Measurements from ENCODE around the gene CPSF4.

The CPSF4 gene

DNA sequence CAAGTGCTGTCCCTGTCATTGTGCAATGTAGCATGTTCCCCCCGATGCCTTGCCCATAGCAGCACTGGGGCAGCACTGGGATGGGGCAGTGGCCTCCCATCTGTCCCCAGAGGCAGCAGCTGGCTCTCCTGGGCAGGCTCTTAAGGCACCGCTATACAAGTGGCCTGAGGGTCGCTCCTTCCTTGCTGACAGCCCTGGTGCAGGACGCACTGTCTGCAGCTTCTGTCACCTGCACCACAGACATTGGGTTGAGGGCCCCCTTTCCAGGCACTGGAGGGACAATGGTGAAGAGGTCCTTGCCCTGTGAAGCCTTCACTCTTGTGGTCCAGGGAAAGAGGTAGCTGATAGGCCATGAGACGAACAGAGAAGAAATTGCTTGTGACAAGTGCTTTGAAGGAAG, 10.6 kb downstream of the CPSF4 start:
- H3K4me3 ChIP-seq (ENCODE audit: low read length): no peak overlapping the region
- TF ChIP-seq ZNF274 (IDR thresholded peaks at IDR 0.05; ENCODE audit: low read depth, low read length): no peak

DNA sequence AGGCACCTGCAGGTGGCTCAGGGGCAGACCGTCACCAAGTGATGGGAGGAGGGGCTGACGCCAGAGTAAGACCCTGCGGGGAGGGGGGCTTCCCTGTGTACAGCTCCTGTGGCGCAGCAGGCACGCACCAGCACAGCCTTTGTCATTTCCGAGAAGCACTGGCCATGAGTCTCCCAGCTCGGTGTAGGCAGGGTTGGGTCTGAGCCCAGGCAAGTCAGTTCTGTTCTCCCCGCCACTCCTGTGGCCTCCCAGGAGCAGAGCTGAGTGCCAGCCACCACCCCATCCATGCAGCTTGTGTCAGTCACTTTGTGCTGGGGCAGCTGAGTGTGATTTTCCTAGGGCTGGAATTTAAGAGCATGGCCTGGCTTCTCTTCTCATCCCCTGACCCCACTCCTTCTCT, 13.2 kb downstream of the CPSF4 start:
- H3K4me3 ChIP-seq (ENCODE audit: low read length): no peak overlapping the region
- no peak for TF ChIP-seq ZNF274 (IDR thresholded peaks at IDR 0.05; ENCODE audit: low read depth, low read length)

DNA sequence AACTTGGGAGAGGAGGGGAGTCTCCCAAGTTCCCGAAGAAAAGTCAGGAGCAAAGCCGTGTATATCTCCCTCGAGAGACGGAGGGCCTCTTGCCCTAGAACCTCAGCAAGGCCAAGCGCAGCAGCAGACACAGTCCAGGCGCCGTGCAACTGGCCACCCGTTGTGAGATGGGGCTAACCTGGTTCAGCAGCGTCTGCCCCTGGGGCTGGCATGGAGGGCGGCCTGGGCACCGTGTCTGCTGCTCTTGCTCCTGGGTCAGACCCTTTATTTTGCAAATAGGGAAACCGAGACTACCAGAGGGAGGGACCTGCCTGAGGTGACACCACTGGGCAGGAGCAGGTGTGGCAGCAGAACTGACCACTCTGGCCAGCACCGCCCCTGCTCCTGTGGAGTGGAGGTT, 13.8 kb downstream of the CPSF4 start:
- no peak for TF ChIP-seq ZNF274 (IDR thresholded peaks at IDR 0.05; ENCODE audit: low read depth, low read length)

DNA sequence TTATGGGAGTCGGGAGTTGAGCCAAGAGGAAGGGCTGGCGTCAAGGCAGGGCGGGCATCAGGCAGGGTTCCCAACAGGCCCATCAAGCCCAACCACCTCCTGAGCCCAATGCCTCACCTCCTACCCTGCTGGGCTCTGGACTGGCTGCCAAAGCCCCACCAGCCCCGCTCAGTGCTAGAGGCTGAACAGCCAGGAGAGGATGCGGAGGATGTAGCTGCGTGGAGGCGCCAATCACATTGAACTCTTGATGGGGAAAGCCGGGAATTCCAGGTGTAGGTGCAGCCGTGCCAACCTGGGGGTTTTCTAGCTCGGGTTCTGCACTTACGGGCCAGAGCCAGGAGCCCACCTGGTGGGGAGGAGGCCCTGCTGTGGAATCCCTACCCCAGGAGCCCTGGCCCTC, 14.4 kb downstream of the CPSF4 start:
- no peak overlapping the region for H3K4me3 ChIP-seq (ENCODE audit: low read length)
- no peak for TF ChIP-seq ZNF274 (IDR thresholded peaks at IDR 0.05; ENCODE audit: low read depth, low read length)

More for the DNA sequence above, 13.8 kb downstream of the CPSF4 start:
- no peak overlapping the region for H3K4me3 ChIP-seq (ENCODE audit: low read length)

DNA sequence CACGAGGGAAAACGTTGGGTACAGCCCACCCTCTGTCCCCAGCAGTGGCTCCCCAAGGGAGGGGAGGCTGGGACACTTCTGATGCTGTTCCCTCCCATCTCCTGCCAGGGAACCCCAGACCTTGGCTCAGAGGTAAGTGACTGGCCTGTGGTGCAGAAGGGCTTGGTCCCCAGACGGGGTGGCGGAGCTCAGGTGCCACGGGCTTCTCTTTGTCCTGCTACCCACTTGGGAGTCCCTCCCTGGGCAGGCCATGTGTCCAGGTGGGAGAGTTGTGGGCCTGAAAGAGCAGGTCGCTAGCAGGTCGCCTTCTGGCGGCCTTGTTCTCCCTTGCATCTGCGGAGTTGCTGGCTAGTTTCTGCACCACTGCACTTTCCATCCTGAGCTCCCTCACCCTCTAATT, 17.1 kb downstream of the CPSF4 start:
- no peak for TF ChIP-seq ZNF274 (IDR thresholded peaks at IDR 0.05; ENCODE audit: low read depth, low read length)
- H3K4me3 ChIP-seq (ENCODE audit: low read length): no peak overlapping the region

DNA sequence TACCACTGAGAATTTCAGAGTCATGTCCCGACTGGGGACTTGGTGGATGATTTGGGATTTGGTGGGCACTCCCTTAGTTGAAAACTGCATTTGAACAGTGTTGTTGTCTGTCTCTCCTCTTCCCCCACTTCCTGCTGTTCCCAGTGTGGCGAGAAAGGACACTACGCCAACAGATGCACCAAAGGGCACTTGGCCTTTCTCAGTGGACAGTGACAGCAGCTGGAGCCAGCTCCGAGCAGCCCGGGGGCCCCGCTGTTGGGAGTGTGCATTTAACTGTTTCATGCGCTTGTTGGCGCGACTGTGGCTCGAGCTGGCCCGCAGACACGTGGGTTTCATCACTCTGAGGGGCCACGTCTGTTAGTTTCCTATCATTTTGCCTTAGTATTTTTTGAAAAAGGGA, 17.5 kb downstream of the CPSF4 start:
- H3K4me3 ChIP-seq (ENCODE audit: low read length): no peak overlapping the region
- TF ChIP-seq ZNF274 (IDR thresholded peaks at IDR 0.05; ENCODE audit: low read depth, low read length): no peak

DNA sequence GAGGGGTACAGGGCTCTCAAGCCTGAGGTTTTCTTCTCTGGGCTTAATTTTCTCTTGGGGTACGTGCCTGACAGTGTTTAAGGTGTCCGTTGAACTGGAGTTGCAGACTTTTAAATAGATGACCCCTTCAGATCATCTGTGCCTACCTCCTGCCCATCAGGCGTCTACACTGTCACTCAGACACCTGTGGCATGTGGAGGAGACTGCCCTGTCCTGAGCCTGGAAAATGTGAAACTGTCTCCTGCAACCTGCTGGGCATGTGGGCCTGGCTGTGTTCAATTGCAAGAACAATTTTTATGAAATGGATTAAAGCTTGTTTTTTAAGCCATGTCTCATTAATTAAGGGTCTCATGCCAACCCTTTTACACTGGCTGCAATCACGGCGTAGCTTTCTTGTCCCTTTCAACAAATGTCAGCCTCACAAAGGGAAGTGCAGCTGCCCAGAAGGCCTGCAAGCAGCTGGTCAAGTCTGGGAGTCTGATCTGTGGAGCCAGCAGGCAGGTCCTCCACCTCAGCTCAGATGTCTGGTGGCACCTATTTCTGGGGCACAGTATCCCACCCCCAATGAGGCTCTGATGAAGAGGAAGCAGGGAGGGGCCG, 18.4 kb downstream of the CPSF4 start:
- no peak for TF ChIP-seq ZNF274 (IDR thresholded peaks at IDR 0.05; ENCODE audit: low read depth, low read length)
- no peak overlapping the region for H3K4me3 ChIP-seq (ENCODE audit: low read length)

DNA sequence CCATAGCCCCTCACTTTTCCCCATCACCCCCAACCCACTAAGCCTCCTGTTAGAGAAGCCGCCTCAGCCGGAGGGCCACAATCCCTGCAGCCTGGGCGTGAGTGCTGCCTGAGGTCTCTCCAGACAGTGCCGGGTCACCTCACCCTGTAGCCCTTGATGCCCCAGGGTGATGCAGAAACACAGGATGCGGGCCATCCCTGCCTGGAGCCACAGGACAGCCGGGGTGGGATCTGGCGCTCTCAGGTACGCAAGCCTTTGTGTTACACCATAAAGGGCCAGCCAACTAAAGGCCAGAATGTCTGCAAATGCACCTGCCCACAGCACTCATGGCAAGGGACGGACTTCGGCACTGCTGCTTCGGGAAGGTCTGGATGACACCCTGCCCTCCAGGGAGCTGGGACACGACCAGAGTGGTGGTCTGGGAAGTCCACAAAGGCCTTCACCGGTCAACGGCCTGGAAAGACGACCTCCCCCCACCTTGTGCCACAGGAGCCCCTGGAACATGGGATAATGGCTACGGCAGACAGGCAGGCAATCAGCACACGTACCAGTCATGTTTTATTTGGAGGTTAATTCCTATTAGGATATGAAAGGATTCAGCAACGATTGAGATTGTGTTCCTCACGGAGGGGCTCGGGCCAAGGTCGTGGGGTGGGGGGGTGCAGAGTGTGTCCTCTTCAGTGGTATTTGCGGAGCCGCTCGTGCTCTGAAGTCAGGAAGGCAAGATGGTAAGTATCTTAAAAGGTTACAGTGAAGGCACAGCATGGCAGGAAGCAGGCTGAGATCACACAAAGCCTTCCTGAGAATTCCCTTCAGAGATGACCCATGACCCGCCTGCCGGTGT, 19.1 kb downstream of the CPSF4 start:
- no peak overlapping the region for H3K4me3 ChIP-seq (ENCODE audit: low read length)
- TF ChIP-seq ZNF274 (IDR thresholded peaks at IDR 0.05; ENCODE audit: low read depth, low read length): no peak

DNA sequence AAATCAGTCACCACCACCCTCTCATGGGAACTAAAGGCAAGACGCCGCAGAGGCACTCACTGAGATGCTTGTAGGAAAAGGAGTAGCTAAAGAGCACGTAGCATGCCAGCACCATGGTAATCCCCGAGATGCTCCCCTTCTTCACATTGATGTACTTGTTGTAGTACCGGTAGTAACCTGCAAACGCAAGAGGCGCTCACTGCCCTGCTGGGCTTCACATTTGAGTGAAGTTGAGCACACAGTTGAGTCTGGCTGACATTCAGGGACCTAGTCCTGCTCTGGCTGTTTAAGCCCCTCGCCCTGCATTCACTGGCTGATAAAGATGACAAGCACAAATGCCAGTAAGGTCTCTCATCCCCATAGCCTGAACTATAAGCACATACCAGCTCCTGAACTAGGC, 20.3 kb downstream of the CPSF4 start:
- no peak for TF ChIP-seq ZNF274 (IDR thresholded peaks at IDR 0.05; ENCODE audit: low read depth, low read length)
- H3K4me3 ChIP-seq (ENCODE audit: low read length): no peak overlapping the region

DNA sequence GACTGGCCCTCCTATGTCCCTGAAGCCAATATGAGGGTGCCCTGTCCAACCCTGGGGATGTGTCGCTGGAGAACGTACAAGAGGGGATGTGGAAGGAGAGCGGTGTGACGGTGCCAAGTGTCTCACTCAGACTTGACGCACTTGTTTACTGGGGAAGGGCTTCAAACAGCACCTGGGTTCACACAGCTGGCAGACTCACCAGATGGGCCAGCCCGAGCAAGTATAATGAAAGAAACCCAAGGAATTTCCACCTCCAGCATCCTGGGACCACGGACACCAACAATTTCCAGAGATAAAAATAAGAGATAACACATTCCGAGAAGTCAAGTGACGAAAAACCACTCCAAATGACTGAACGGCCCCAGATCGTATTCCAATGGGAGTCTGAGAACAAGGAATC, 21.9 kb downstream of the CPSF4 start:
- H3K4me3 ChIP-seq (ENCODE audit: low read length): no peak overlapping the region
- TF ChIP-seq ZNF274 (IDR thresholded peaks at IDR 0.05; ENCODE audit: low read depth, low read length): no peak

DNA sequence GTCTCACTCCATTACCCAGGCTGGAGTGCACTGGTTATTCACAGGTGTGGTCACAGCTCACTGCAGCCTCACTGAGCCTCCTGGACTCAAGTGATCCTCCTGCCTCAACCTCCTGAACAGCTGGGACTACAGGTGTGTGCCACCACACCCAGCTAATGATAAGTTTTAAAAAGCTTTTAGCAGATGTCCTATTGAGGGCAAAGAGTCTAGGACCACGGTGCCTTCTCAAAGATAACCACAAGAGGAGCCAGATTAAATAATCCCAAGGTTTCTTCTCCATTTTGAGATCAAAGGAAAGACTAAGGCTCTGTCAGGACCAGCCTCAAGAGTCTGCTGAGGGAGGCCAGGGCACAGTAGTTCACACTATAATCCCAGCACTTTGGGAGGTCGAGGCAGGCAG, 22.5 kb downstream of the CPSF4 start:
- no peak overlapping the region for H3K4me3 ChIP-seq (ENCODE audit: low read length)
- no peak for TF ChIP-seq ZNF274 (IDR thresholded peaks at IDR 0.05; ENCODE audit: low read depth, low read length)

DNA sequence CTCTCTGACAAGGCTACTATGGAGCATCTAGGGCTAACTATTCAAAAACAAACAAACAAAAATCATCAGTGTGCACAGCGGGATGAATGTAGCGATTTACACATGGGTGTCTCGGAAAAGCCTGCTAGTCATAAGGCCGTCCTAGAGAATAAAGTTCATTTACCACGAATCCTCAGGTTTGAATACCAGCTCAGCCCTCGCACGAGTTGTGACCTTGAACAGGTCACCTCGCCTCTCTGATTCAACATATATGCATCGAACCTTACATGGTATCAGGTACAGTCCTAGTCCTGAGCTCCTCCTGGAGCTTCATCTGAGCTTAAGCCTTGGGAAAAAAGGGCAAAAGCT, 26.7 kb downstream of the CPSF4 start:
- no peak for TF ChIP-seq ZNF274 (IDR thresholded peaks at IDR 0.05; ENCODE audit: low read depth, low read length)

DNA sequence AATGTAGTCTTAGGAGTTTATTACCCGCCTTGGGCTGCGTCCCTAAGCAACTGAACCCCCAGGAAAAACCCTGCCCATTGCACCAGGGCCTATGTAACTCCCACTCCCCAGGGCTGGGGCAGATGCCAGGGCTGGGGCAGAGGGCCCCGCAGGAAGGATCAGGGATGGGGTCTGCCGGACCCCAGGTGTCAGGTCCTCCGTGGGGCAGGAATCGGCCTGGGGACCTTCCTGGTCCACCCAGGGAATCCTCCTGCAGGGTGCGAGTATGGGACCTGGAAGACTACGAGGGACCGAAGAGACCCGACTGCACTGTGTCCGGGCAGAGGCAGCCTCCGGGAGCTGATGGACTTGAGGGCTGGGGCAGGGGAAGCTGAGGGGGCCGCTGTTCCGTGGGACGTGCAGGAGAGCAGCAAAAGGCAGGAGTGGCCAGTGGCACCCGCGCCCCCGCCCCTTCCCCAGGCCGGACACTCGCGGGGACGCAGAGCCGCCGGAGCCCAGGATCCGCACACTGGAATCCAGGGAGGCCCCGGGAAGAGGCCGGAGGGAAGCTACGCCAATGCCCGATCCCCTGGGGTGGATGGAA, 29.7 kb downstream of the CPSF4 start:
- no peak overlapping the region for H3K4me3 ChIP-seq (ENCODE audit: low read length)
- TF ChIP-seq ZNF274 (IDR thresholded peaks at IDR 0.05; ENCODE audit: low read depth, low read length): no peak

More for the DNA sequence above, 26.7 kb downstream of the CPSF4 start:
- H3K4me3 ChIP-seq (ENCODE audit: low read length): peak overlapping the region; percentile 97

DNA sequence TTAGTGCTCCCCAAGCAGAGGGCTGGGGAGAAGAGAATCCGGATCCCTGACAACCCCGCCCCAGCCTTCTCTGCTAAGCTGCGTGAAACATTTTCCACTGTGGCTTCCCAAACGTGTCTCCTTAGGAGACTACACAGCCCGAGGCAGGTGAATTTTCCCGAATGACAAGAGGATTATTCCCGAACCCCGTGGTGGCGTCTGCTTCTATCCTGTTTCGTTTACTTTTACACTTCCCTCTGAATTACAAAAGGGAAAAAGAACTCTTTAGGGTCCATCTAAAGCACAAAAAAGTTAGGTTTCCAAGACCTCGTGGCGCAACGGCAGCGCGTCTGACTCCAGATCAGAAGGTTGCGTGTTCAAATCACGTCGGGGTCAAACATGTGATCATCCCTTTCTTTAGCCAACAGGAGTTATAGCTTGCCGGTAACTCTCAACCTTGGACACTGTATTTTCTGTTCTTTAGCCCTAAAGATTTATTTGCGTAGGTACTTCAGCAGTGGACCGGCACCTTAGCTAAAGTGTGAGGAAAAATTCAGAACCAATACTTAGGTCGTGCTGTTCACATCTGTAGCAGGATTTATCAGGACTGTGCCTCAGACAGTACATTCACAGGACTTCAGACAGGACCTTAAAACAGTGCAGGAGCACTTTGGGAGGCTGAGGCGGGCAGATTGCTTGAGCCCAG, 30.8 kb downstream of the CPSF4 start:
- H3K4me3 ChIP-seq (ENCODE audit: low read length): no peak overlapping the region
- no peak for TF ChIP-seq ZNF274 (IDR thresholded peaks at IDR 0.05; ENCODE audit: low read depth, low read length)
